Activated T-helper 2 cell treated with anti-CD3 and anti-CD28 coated beads, Interferon-gamma antibody, Interleukin-2, Interleukin-4, amounts not matched to agents 10 μg/mL and 5 μg/mL and 100 μg/mL, durations not matched to agents 14 hours and 24 hours and 36 hours (primary cell): Measurements from ENCODE around the gene SLC66A1. TPM values are rescaled to one million over a fixed set of nuclear protein-coding genes. Genes with fewer than 3 reads are reported as not detected.

ENCODE experiments used
- DNase-seq: peaks from one replicate; pipeline ENCODE4 v3.0.0; 2021; ENCODE audit warnings: low spot score
- H3K27ac Mint-ChIP-seq: one replicate; pipeline ENCODE4 v1.8.0; 2021; ENCODE audit warnings: mixed read lengths
- H3K27me3 Mint-ChIP-seq: one replicate; pipeline ENCODE4 v1.8.0; 2021; ENCODE audit warnings: low read depth, mixed read lengths
- H3K36me3 Mint-ChIP-seq: one replicate; pipeline ENCODE4 v1.8.0; 2021; ENCODE audit warnings: low read depth, mixed read lengths
- H3K4me1 Mint-ChIP-seq: one replicate; pipeline ENCODE4 v1.8.0; 2021; ENCODE audit warnings: low read depth, mixed read lengths
- H3K4me3 Mint-ChIP-seq: one replicate; pipeline ENCODE4 v1.8.0; 2021; ENCODE audit warnings: low read depth, mild to moderate bottlenecking, moderate library complexity, mixed read lengths
- H3K9me3 Mint-ChIP-seq: one replicate; pipeline ENCODE4 v1.8.0; 2021; ENCODE audit warnings: mixed read lengths
- intact Hi-C: fragments of 100-400 bp; cut with micrococcal nuclease; formaldehyde crosslinking; loops from one replicate; pipeline ENCODE4 v1.15.1; 2023
- total RNA-seq: library from RNA; stranded (reverse); gene quantifications from 2 replicates; pipeline ENCODE4 v1.2.3, GENCODE V29; 2022

The SLC66A1 gene
- total RNA-seq, 1 donor from 2014 or later: 12.1 TPM

GRCh38 chr1:19368964-19369363, 56.8 kb downstream of the SLC66A1 start:
- Mint-ChIP-seq H3K4me1 (no peaks in the 10 kb centered on the region), H3K9me3 (no peaks in the 10 kb centered on the region), H3K27me3 (no peaks in the 10 kb centered on the region), H3K27ac (no peak overlapping the region), H3K4me3 (no peak overlapping the region), H3K36me3 (peaks cover 23% of the 10 kb centered on the region)
- DNase-seq: no peak
- intact Hi-C loops: no loop called here

- Mint-ChIP-seq H3K27me3 (no peaks in the 10 kb centered on the region), H3K4me3 (no peak overlapping the region), H3K36me3 (peaks cover 22% of the 10 kb centered on the region), H3K4me1 (no peaks in the 10 kb centered on the region), H3K9me3 (no peaks in the 10 kb centered on the region), H3K27ac (no peak overlapping the region)
- intact Hi-C loops: no loop called here
- no peak for DNase-seq
Measured at GRCh38 chr1:19369396-19370090, 57.4 kb downstream of the SLC66A1 start.

DNA sequence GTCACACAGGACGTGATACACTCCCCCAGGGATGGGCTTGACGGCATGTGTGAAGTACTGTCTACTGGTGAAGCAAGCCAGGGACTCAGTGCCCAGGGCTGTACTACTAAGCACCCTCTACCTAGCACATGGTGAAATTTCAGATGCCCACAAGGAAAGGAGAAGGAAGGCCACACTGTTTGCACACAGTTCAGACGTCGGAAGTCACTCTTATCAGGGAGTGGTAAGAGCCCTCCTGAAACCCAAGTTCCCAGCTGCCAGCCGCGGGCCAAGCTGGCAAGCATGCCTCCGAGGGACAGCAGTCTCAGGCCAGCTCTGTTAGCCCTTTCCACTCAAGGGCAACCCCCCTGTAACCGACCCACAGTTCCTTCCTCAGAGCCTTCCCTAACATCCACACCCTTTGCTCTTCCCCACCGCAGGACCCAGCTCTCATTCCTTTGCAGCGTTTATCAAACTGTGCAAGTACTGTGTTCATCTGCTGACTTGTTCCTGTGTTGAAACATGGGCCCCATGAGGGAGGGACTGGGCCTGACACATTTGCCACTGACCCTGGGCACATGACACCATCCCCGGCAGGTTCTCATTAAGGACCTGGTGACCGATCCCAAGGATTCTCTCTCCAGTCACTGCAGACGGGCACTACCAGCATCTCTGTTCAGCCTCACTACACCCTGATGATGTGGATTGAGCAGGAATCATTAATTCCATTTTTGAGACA, 58.5 kb downstream of the SLC66A1 start:
- Mint-ChIP-seq H3K4me3 (no peak overlapping the region), H3K4me1 (no peaks in the 10 kb centered on the region), H3K27me3 (no peaks in the 10 kb centered on the region), H3K9me3 (no peaks in the 10 kb centered on the region), H3K36me3 (peaks cover 22% of the 10 kb centered on the region), H3K27ac (no peak overlapping the region)
- DNase-seq: no peak
- intact Hi-C loops: no loop called here

- no peak for DNase-seq
- H3K36me3 Mint-ChIP-seq: peaks cover 25% of the 10 kb centered on the region
- H3K4me3 Mint-ChIP-seq: no peak overlapping the region
- no peaks in the 10 kb centered on the region for H3K9me3 Mint-ChIP-seq
- H3K27ac Mint-ChIP-seq: no peak overlapping the region
- H3K27me3 Mint-ChIP-seq: no peaks in the 10 kb centered on the region
- intact Hi-C loops: no loop called here
- peaks cover 3% of the 10 kb centered on the region for H3K4me1 Mint-ChIP-seq
Measured at GRCh38 chr1:19371226-19372135, 59.4 kb downstream of the SLC66A1 start.

GRCh38 chr1:19372136-19372514, 60.0 kb downstream of the SLC66A1 start:
- no peaks in the 10 kb centered on the region for H3K9me3 Mint-ChIP-seq
- peaks cover 31% of the 10 kb centered on the region for H3K36me3 Mint-ChIP-seq
- H3K27ac Mint-ChIP-seq: no peak overlapping the region
- no peak overlapping the region for H3K4me3 Mint-ChIP-seq
- DNase-seq: no peak
- no peaks in the 10 kb centered on the region for H3K27me3 Mint-ChIP-seq
- intact Hi-C loops: no loop called here
- peaks cover 3% of the 10 kb centered on the region for H3K4me1 Mint-ChIP-seq

- H3K9me3 Mint-ChIP-seq: no peaks in the 10 kb centered on the region
- no peak overlapping the region for H3K27ac Mint-ChIP-seq
- peaks cover 34% of the 10 kb centered on the region for H3K36me3 Mint-ChIP-seq
- H3K4me1 Mint-ChIP-seq: peaks cover 3% of the 10 kb centered on the region
- intact Hi-C loops: no loop called here
- DNase-seq: no peak
- no peaks in the 10 kb centered on the region for H3K27me3 Mint-ChIP-seq
- no peak overlapping the region for H3K4me3 Mint-ChIP-seq
Measured at GRCh38 chr1:19372602-19373001, 60.5 kb downstream of the SLC66A1 start.

- H3K27ac Mint-ChIP-seq: no peak overlapping the region
- peaks cover 43% of the 10 kb centered on the region for H3K36me3 Mint-ChIP-seq
- H3K27me3 Mint-ChIP-seq: no peaks in the 10 kb centered on the region
- H3K9me3 Mint-ChIP-seq: no peaks in the 10 kb centered on the region
- no peak for DNase-seq
- peaks cover 8% of the 10 kb centered on the region for H3K4me1 Mint-ChIP-seq
- intact Hi-C loops: no loop called here
- H3K4me3 Mint-ChIP-seq: no peak overlapping the region
Measured at GRCh38 chr1:19373211-19374082, 61.3 kb downstream of the SLC66A1 start.

GRCh38 chr1:19374083-19374801, 62.1 kb downstream of the SLC66A1 start:
- Mint-ChIP-seq H3K9me3 (no peaks in the 10 kb centered on the region), H3K4me3 (no peak overlapping the region), H3K27me3 (no peaks in the 10 kb centered on the region), H3K27ac (no peak overlapping the region), H3K36me3 (peaks cover 46% of the 10 kb centered on the region), H3K4me1 (peaks cover 12% of the 10 kb centered on the region)
- intact Hi-C loops: no loop called here
- no peak for DNase-seq

- no peak for DNase-seq
- H3K4me1 Mint-ChIP-seq: peaks cover 12% of the 10 kb centered on the region
- H3K36me3 Mint-ChIP-seq: peaks cover 53% of the 10 kb centered on the region
- intact Hi-C loops: no loop called here
- no peak overlapping the region for H3K27ac Mint-ChIP-seq
- H3K27me3 Mint-ChIP-seq: no peaks in the 10 kb centered on the region
- no peaks in the 10 kb centered on the region for H3K9me3 Mint-ChIP-seq
- no peak overlapping the region for H3K4me3 Mint-ChIP-seq
Measured at GRCh38 chr1:19374926-19375325, 62.8 kb downstream of the SLC66A1 start.

DNA sequence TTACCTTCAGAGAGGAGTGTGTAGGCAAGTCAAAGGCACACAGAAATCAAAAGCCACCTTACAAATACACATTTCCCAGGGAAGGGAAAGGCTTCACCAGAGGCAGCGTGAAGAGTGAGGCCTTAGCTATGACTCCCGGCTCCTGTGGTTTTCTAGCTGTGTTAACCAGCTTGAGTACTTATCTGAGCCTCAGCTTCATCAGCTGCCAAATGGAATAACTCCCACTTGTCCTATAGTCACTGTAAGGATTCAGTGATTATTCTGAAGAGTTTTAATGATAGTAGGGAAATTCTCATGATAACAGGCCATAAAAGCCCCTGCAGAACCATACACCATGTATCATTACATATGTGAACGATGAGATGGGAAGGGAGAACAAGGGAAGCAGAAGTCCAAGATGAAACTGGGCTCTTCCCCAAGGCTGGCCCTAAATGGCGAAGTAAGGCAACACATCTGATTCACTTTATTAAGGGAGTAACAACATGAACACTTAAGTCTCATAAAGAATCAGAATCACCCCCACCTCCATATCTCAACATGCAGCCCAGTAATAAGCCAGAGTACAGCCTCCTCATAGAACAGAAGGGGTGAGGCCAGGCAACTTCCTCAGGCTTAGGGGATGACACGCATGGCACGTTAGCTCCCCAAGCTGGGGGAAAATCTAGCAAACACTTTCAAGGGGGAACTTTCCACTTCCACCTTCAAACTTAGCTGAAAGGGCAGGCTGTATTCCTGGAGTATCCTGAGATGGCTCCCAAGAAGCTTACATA, 63.7 kb downstream of the SLC66A1 start:
- H3K4me3 Mint-ChIP-seq: no peak overlapping the region
- no peak for DNase-seq
- peak overlapping the region; percentile 42 for H3K27ac Mint-ChIP-seq
- peaks cover 54% of the 10 kb centered on the region for H3K36me3 Mint-ChIP-seq
- H3K4me1 Mint-ChIP-seq: peaks cover 12% of the 10 kb centered on the region
- no peaks in the 10 kb centered on the region for H3K27me3 Mint-ChIP-seq
- intact Hi-C loops: no loop called here
- H3K9me3 Mint-ChIP-seq: no peaks in the 10 kb centered on the region
